H1 (cell line): ENCODE data around the gene UPP1. TPM values are rescaled to one million over a fixed set of nuclear protein-coding genes. Genes with fewer than 3 reads are reported as not detected.

Source experiments
- CHD7 ChIP-seq: fragments of 300-600 bp; sonication (generic); IDR thresholded peaks from 2 replicates; pipeline ENCODE4 v1.7.1; 2012; ENCODE audit warnings: low read length, moderate library complexity, mild to moderate bottlenecking, inconsistent platforms; ENCODE audit not compliant: insufficient replicate concordance
- polyA plus RNA-seq, 7 experiments: library from polyadenylated mRNA; depleted of rRNA in 3 of 7; stranded (reverse) in 5 of 7; unstranded in 2 of 7; fragments of >200 nt in 5 of 7; fragments of 200-250 nt in 2 of 7; gene quantifications; 1 replicate in 5 of 7; 2 replicates in 1 of 7; 4 replicates in 1 of 7; pipeline versions ENCODE4 v1.2.1 to v1.2.3, GENCODE V29; 2011 to 2013; ENCODE audit warnings: missing spikeins in 2 of 7, mixed read lengths in 2 of 7
- total RNA-seq: library from RNA; stranded (reverse); fragmentation: NEBNext Ultra II Directional; extraction: Animal tissue kit (Norgen Biotek cat#: 25700); gene quantifications from 2 replicates; pipeline ENCODE4 v1.2.1, GENCODE V29; 2021

UPP1 gene
- total and polyA plus RNA-seq, 2 of the 8 experiments (the other 6 are each of a cell fraction or from before 2014, with no cell fraction given), result 40.7 to 46.2 TPM

GRCh38 chr7:48108959-48109847, 20.1 kb downstream of the UPP1 start (continued):
- no peak for TF ChIP-seq CHD7
- TF ChIP-seq, all 59 proteins: peak for 0
